Measurements from ENCODE around the gene B3GLCT. TPM values are rescaled to one million over a fixed set of nuclear protein-coding genes. Genes with fewer than 3 reads are reported as not detected.

Gene B3GLCT
- total RNA-seq, 1 experiment from 2014 or later = 3.2 TPM

DNA sequence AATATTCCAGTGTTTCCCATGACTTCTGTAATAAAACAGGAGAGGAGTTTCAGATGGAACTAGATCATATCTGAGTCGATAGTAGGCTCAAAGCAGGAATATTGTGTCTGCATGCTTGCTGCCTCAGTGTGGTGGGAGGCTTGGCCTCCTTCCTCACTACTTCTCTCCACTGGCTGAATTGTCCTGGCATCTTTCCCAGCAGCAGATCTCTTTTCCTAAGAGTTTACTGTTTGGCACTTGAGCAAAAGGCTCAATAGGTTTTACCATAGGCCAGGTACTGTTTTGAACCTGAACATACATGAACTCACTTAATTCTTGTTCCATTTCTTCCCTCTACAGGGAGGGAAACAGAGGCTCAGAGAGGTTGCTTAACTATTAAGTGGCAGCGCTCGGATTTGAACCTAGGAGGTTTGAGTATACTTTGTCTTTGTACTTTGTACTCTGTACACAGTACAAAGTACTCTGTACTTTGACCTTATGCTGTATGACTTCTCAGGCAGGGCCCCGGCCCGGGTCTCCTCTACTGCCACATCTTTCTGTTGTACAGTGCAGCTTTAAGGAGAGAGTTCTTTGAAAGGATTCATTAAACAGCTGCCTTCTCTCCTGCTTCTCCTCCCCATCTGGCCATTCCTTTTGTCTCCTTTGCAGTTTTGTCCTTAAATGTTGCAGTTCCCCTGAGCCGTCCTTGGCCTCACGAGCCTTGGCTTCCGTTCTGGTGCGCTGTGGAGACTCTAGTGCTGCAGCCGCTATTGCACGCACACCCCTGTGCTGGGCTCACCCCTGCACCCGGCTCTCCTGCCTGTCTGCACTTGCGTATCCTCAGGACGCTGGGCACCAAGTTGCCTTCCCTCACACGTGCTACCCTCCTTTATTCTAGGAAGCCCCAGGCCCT is 8.1 kb downstream of the B3GLCT start:
- Histone ChIP-seq H3K4me3 (ENCODE audit: low read length) (no peak overlapping the region), H3K27me3 (ENCODE audit: low read length) (no peaks in the 10 kb centered on the region), H3K9me3 (ENCODE audit: low read length) (no peaks in the 10 kb centered on the region), H3K36me3 (ENCODE audit: low read depth, low read length) (no peaks in the 10 kb centered on the region), H3K27ac (ENCODE audit: low read length) (no peak overlapping the region), H3F3A (ENCODE audit: low read length, unreplicated experiment) (no peaks in the 10 kb centered on the region), H2AFZ (ENCODE audit: low read length) (no peak overlapping the region), H3K4me1 (ENCODE audit: insufficient read depth, low read length) (peaks cover 12% of the 10 kb centered on the region), H3K9ac (ENCODE audit: low read length) (no peak overlapping the region), H3K9me2 (replicated peaks; ENCODE audit: low read length) (no peaks in the 10 kb centered on the region), H3K79me2 (ENCODE audit: low read length) (no peaks in the 10 kb centered on the region), H3K4me2 (ENCODE audit: low read length) (no peak overlapping the region), H4K20me1 (ENCODE audit: low read length) (no peaks in the 10 kb centered on the region)
- BruUV-seq (replicated peaks) = no TSS peak
- intact Hi-C loops (cut with micrococcal nuclease) = no loop called here
- DNase-seq (no peak), ATAC-seq (no peak)
- ChIA-PET POLR2A (ENCODE audit: unreplicated experiment) (no interaction called here), CTCF (no interaction called here)
- no peak for TF ChIP-seq EZH2 (IDR thresholded peaks at IDR 0.05; ENCODE audit: low read length, unreplicated experiment)
- TF ChIP-seq, protein P1, sequence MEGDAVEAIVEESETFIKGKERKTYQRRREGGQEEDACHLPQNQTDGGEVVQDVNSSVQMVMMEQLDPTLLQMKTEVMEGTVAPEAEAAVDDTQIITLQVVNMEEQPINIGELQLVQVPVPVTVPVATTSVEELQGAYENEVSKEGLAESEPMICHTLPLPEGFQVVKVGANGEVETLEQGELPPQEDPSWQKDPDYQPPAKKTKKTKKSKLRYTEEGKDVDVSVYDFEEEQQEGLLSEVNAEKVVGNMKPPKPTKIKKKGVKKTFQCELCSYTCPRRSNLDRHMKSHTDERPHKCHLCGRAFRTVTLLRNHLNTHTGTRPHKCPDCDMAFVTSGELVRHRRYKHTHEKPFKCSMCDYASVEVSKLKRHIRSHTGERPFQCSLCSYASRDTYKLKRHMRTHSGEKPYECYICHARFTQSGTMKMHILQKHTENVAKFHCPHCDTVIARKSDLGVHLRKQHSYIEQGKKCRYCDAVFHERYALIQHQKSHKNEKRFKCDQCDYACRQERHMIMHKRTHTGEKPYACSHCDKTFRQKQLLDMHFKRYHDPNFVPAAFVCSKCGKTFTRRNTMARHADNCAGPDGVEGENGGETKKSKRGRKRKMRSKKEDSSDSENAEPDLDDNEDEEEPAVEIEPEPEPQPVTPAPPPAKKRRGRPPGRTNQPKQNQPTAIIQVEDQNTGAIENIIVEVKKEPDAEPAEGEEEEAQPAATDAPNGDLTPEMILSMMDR (conservative IDR thresholded peaks at IDR 0.05; ENCODE audit: low read depth, low read length) = no peak

DNA sequence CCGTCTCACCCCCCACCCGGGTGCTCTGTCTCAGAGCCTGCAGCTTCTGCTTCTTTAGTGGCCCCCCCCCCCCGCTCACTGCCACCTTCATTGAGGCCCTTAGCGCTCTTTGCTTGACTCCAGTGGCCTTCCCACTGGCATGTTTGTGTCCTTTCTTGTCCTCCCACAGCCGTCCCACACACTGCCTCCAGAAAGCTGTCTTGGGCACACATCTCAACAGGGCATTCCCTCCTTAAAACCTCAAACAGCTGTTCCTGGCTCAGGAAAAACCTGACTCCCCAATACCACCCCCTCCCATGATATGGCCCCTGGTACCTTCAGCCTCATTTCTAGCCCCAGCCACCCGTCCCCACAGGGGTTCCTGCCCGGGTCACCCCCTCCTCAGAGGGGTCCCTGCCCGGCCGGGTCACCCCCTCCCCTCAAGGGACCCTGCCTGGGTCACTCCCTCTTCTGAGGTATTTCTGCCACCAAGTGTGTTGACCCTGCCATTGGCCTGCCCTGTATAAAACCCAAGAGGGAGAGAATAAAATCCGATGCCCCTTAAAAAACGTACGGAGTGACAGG is 8.9 kb downstream of the B3GLCT start:
- no TSS peak for BruUV-seq (replicated peaks)
- no peak for DNase-seq
- Histone ChIP-seq H3K4me2 (ENCODE audit: low read length) (no peak overlapping the region), H3K4me3 (ENCODE audit: low read length) (no peak overlapping the region), H3K9ac (ENCODE audit: low read length) (no peak overlapping the region), H3K27me3 (ENCODE audit: low read length) (no peaks in the 10 kb centered on the region), H3K36me3 (ENCODE audit: low read depth, low read length) (no peaks in the 10 kb centered on the region), H2AFZ (ENCODE audit: low read length) (no peak overlapping the region), H3K79me2 (ENCODE audit: low read length) (no peaks in the 10 kb centered on the region), H3K27ac (ENCODE audit: low read length) (no peak overlapping the region), H3K9me2 (replicated peaks; ENCODE audit: low read length) (no peaks in the 10 kb centered on the region), H3K4me1 (ENCODE audit: insufficient read depth, low read length) (peaks cover 11% of the 10 kb centered on the region), H3K9me3 (ENCODE audit: low read length) (no peaks in the 10 kb centered on the region), H3F3A (ENCODE audit: low read length, unreplicated experiment) (no peaks in the 10 kb centered on the region), H4K20me1 (ENCODE audit: low read length) (no peaks in the 10 kb centered on the region)
- ChIA-PET CTCF (no interaction called here), POLR2A (ENCODE audit: unreplicated experiment) (no interaction called here)
- intact Hi-C loops (cut with micrococcal nuclease) = no loop called here
- TF ChIP-seq EZH2 (IDR thresholded peaks at IDR 0.05; ENCODE audit: low read length, unreplicated experiment) (no peak), EZH2phosphoT487 (IDR thresholded peaks at IDR 0.05; ENCODE audit: borderline replicate concordance, low read length) (no peak)
- TF ChIP-seq, protein P1 (conservative IDR thresholded peaks at IDR 0.05; ENCODE audit: low read depth, low read length) = no peak
- no peak for ATAC-seq

Measured in PC-3 (cell line).